HG03457 (cell line): ENCODE measurements around the gene ABHD17B.
A peak's percentile ranks its signal among the peaks of the same experiment; 100 is the strongest.

Experiments used
- ATAC-seq: cut with Tn5 transposase; IDR thresholded peaks from one replicate; pipeline ENCODE4 v1.9.1; 2021; ENCODE audit warnings: moderate number of reproducible peaks; ENCODE audit not compliant: unreplicated experiment

The ABHD17B gene

GRCh38 chr9:71879644-71880174, 31.3 kb downstream of the ABHD17B start:
- no peak for ATAC-seq

GRCh38 chr9:71878327-71879274, 32.4 kb downstream of the ABHD17B start:
- ATAC-seq = no peak

GRCh38 chr9:71876829-71877228, 34.2 kb downstream of the ABHD17B start:
- ATAC-seq = no peak

- ATAC-seq = no peak
These were observed 34.9 kb downstream of the ABHD17B start for GRCh38 chr9:71876106-71876505.

GRCh38 chr9:71875345-71875744, 35.6 kb downstream of the ABHD17B start:
- no peak for ATAC-seq

GRCh38 chr9:71863631-71864030, 47.4 kb downstream of the ABHD17B start:
- no peak for ATAC-seq

GRCh38 chr9:71861618-71862017, 49.4 kb downstream of the ABHD17B start:
- ATAC-seq = no peak

- no peak for ATAC-seq
These were observed 51.1 kb downstream of the ABHD17B start for GRCh38 chr9:71859939-71860338.

- ATAC-seq = peak; percentile 70
These were observed 52.2 kb downstream of the ABHD17B start for GRCh38 chr9:71858812-71859211.

GRCh38 chr9:71858102-71858798, 52.7 kb downstream of the ABHD17B start:
- no peak for ATAC-seq

GRCh38 chr9:71857159-71857558, 53.8 kb downstream of the ABHD17B start:
- no peak for ATAC-seq

GRCh38 chr9:71854811-71855210, 56.2 kb downstream of the ABHD17B start:
- no peak for ATAC-seq

GRCh38 chr9:71853084-71853483, 57.9 kb downstream of the ABHD17B start:
- ATAC-seq = no peak

GRCh38 chr9:71850996-71851395, 60.0 kb downstream of the ABHD17B start:
- ATAC-seq = no peak

GRCh38 chr9:71847892-71848291, 63.1 kb downstream of the ABHD17B start:
- no peak for ATAC-seq

GRCh38 chr9:71844808-71845207, 66.2 kb downstream of the ABHD17B start:
- no peak for ATAC-seq

- ATAC-seq = no peak
These were observed 71.3 kb downstream of the ABHD17B start for GRCh38 chr9:71839668-71840067.

- no peak for ATAC-seq
These were observed 75.4 kb downstream of the ABHD17B start for GRCh38 chr9:71835596-71835995.

GRCh38 chr9:71830929-71831328, 80.1 kb downstream of the ABHD17B start:
- no peak for ATAC-seq

GRCh38 chr9:71830153-71830552, 80.8 kb downstream of the ABHD17B start:
- ATAC-seq = no peak

GRCh38 chr9:71826279-71826678, 84.7 kb downstream of the ABHD17B start:
- no peak for ATAC-seq

GRCh38 chr9:71824257-71824656, 86.7 kb downstream of the ABHD17B start:
- no peak for ATAC-seq
